Osteocyte (in vitro differentiated cells): ENCODE measurements around the gene SMC6. TPM values are rescaled to one million over a fixed set of nuclear protein-coding genes. Genes with fewer than 3 reads are reported as not detected.

Source experiments
- DNase-seq: peaks from one replicate; pipeline ENCODE4 v3.0.0; 2021; ENCODE audit warnings: mixed read lengths; ENCODE audit not compliant: unreplicated experiment; ENCODE audit errors: extremely low spot score
- H3K27ac Mint-ChIP-seq: one replicate; pipeline ENCODE4 v1.8.0; 2021; ENCODE audit warnings: mild to moderate bottlenecking, mixed read lengths; ENCODE audit not compliant: unreplicated experiment
- H3K27me3 Mint-ChIP-seq: one replicate; pipeline ENCODE4 v1.8.0; 2021; ENCODE audit warnings: mixed read lengths; ENCODE audit not compliant: unreplicated experiment
- H3K36me3 Mint-ChIP-seq: one replicate; pipeline ENCODE4 v1.8.0; 2021; ENCODE audit warnings: mixed read lengths; ENCODE audit not compliant: unreplicated experiment
- H3K4me1 Mint-ChIP-seq: one replicate; pipeline ENCODE4 v1.8.0; 2021; ENCODE audit warnings: mixed read lengths; ENCODE audit not compliant: unreplicated experiment
- H3K4me3 Mint-ChIP-seq: one replicate; pipeline ENCODE4 v1.8.0; 2021; ENCODE audit warnings: mild to moderate bottlenecking, moderate library complexity, mixed read lengths; ENCODE audit not compliant: unreplicated experiment
- H3K9me3 Mint-ChIP-seq: one replicate; pipeline ENCODE4 v1.8.0; 2021; ENCODE audit warnings: mixed read lengths; ENCODE audit not compliant: unreplicated experiment
- CTCF ChIP-seq: fragments of 200-600 bp; sonication (generic); IDR thresholded peaks from 2 replicates; pipeline ENCODE4 v1.5.0; 2021; ENCODE audit warnings: antibody characterized with exemption, mild to moderate bottlenecking, moderate library complexity
- total RNA-seq: library from RNA; stranded (reverse); gene quantifications from 2 replicates; pipeline ENCODE4 v1.2.1, GENCODE V29; 2021

SMC6 gene
- total RNA-seq, 1 donor from 2014 or later, result 21.3 TPM

GRCh38 chr2:17752246-17752645 lies 1.4 kb downstream of the SMC6 start:
- DNase-seq, result no peak
- no peak for TF ChIP-seq CTCF
- H3K9me3 Mint-ChIP-seq, result no peaks in the 10 kb centered on the region
- H3K4me3 Mint-ChIP-seq, result peak overlapping the region; percentile 95
- no peaks in the 10 kb centered on the region for H3K27me3 Mint-ChIP-seq
- H3K36me3 Mint-ChIP-seq, result no peaks in the 10 kb centered on the region
- H3K27ac Mint-ChIP-seq, result no peak overlapping the region
- H3K4me1 Mint-ChIP-seq, result peaks cover 41% of the 10 kb centered on the region

- Mint-ChIP-seq H3K4me3 (peak overlapping the region; percentile 15), H3K36me3 (no peaks in the 10 kb centered on the region), H3K27ac (peak overlapping the region; percentile 29), H3K9me3 (no peaks in the 10 kb centered on the region), H3K27me3 (no peaks in the 10 kb centered on the region), H3K4me1 (peaks cover 23% of the 10 kb centered on the region)
- no peak for TF ChIP-seq CTCF
- no peak for DNase-seq
These were observed 3.7 kb downstream of the SMC6 start for GRCh38 chr2:17749753-17750438.

GRCh38 chr2:17748745-17749144 lies 4.9 kb downstream of the SMC6 start:
- Mint-ChIP-seq H3K4me3 (no peak overlapping the region), H3K27ac (no peak overlapping the region), H3K9me3 (no peaks in the 10 kb centered on the region), H3K4me1 (peaks cover 20% of the 10 kb centered on the region), H3K36me3 (peaks cover 6% of the 10 kb centered on the region), H3K27me3 (no peaks in the 10 kb centered on the region)
- no peak for TF ChIP-seq CTCF
- no peak for DNase-seq

GRCh38 chr2:17747684-17748452 lies 5.7 kb downstream of the SMC6 start:
- H3K9me3 Mint-ChIP-seq, result no peaks in the 10 kb centered on the region
- peaks cover 6% of the 10 kb centered on the region for H3K36me3 Mint-ChIP-seq
- H3K27me3 Mint-ChIP-seq, result no peaks in the 10 kb centered on the region
- peaks cover 20% of the 10 kb centered on the region for H3K4me1 Mint-ChIP-seq
- H3K4me3 Mint-ChIP-seq, result no peak overlapping the region
- no peak for TF ChIP-seq CTCF
- no peak for DNase-seq
- H3K27ac Mint-ChIP-seq, result no peak overlapping the region

GRCh38 chr2:17740203-17740602 lies 13.4 kb downstream of the SMC6 start:
- Mint-ChIP-seq H3K36me3 (peaks cover 26% of the 10 kb centered on the region), H3K9me3 (no peaks in the 10 kb centered on the region), H3K27ac (no peak overlapping the region), H3K27me3 (no peaks in the 10 kb centered on the region), H3K4me3 (no peak overlapping the region), H3K4me1 (no peaks in the 10 kb centered on the region)
- DNase-seq, result no peak
- TF ChIP-seq CTCF, result no peak
